ENCODE measurements around the gene CCDC148.

DNA sequence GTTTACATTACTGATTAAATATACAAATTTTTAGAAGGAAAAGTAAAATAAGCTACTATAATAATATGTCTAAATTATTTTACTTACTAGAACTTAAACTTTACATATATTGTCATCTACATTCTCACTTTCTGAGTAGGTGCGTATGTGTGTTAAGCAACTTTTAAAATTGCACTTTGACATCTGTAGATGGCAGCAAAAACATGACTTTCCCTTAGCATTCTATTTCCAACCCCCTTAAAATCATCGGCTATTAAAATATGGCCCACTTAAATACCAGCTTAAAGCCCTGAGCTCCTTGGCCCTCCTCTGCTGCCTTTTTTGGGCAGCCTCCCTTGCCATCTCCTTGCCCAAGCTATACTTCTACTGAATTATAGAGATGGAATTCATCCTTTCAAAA, 276.9 kb downstream of the CCDC148 start:
- TF ChIP-seq CTCF (IDR thresholded peaks at IDR 0.05; ENCODE audit: low read depth, low read length, missing input control) (peak; percentile 37), SP1 (IDR thresholded peaks at IDR 0.05) (no peak), JUND (IDR thresholded peaks at IDR 0.05) (no peak), ZBTB33 (IDR thresholded peaks at IDR 0.05) (no peak)
- TF ChIP-seq, protein P1, sequence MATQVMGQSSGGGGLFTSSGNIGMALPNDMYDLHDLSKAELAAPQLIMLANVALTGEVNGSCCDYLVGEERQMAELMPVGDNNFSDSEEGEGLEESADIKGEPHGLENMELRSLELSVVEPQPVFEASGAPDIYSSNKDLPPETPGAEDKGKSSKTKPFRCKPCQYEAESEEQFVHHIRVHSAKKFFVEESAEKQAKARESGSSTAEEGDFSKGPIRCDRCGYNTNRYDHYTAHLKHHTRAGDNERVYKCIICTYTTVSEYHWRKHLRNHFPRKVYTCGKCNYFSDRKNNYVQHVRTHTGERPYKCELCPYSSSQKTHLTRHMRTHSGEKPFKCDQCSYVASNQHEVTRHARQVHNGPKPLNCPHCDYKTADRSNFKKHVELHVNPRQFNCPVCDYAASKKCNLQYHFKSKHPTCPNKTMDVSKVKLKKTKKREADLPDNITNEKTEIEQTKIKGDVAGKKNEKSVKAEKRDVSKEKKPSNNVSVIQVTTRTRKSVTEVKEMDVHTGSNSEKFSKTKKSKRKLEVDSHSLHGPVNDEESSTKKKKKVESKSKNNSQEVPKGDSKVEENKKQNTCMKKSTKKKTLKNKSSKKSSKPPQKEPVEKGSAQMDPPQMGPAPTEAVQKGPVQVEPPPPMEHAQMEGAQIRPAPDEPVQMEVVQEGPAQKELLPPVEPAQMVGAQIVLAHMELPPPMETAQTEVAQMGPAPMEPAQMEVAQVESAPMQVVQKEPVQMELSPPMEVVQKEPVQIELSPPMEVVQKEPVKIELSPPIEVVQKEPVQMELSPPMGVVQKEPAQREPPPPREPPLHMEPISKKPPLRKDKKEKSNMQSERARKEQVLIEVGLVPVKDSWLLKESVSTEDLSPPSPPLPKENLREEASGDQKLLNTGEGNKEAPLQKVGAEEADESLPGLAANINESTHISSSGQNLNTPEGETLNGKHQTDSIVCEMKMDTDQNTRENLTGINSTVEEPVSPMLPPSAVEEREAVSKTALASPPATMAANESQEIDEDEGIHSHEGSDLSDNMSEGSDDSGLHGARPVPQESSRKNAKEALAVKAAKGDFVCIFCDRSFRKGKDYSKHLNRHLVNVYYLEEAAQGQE (IDR thresholded peaks at IDR 0.05) = no peak
